H1 (cell line): ENCODE data around the gene TAF11L4. TPM values are rescaled to one million over a fixed set of nuclear protein-coding genes. Genes with fewer than 3 reads are reported as not detected.

ENCODE experiments used
- SAP30 ChIP-seq: fragments of 300-600 bp; sonication (generic); IDR thresholded peaks from 2 replicates; pipeline ENCODE4 v1.7.1; 2012; ENCODE audit warnings: low read length, moderate library complexity, mild to moderate bottlenecking, inconsistent platforms; ENCODE audit not compliant: insufficient read depth, insufficient replicate concordance
- SP4 ChIP-seq: IDR thresholded peaks from 2 replicates; pipeline ENCODE4 v1.6.1; 2012; ENCODE audit warnings: low read length, inconsistent platforms
- TAF7 ChIP-seq: optimal IDR thresholded peaks from 2 replicates; pipeline ENCODE3; 2011; ENCODE audit warnings: low read depth, mild to moderate bottlenecking, inconsistent platforms, low read length, moderate library complexity, borderline replicate concordance
- polyA plus RNA-seq, 7 experiments: library from polyadenylated mRNA; depleted of rRNA in 3 of 7; stranded (reverse) in 5 of 7; unstranded in 2 of 7; fragments of >200 nt in 5 of 7; fragments of 200-250 nt in 2 of 7; gene quantifications; 1 replicate in 5 of 7; 2 replicates in 1 of 7; 4 replicates in 1 of 7; pipeline versions ENCODE4 v1.2.1 to v1.2.3, GENCODE V29; 2011 to 2013; ENCODE audit warnings: missing spikeins in 2 of 7, mixed read lengths in 2 of 7
- total RNA-seq: library from RNA; stranded (reverse); fragmentation: NEBNext Ultra II Directional; extraction: Animal tissue kit (Norgen Biotek cat#: 25700); gene quantifications from 2 replicates; pipeline ENCODE4 v1.2.1, GENCODE V29; 2021

TAF11L4 gene
- total and polyA plus RNA-seq, 2 of the 8 experiments (the other 6 are each of a cell fraction or from before 2014, with no cell fraction given): not detected

GRCh38 chr5:17481378-17481777 lies 40.2 kb upstream of the TAF11L4 start (continued):
- TF ChIP-seq TAF7 (no peak), SP4 (no peak), SAP30 (no peak)
